T-helper 9 cell (primary cell): ENCODE data around the gene LTA4H.

Experiments used
- DNase-seq: peaks from one replicate; pipeline ENCODE4 v3.0.0-alpha.2; 2020

Gene LTA4H

DNA sequence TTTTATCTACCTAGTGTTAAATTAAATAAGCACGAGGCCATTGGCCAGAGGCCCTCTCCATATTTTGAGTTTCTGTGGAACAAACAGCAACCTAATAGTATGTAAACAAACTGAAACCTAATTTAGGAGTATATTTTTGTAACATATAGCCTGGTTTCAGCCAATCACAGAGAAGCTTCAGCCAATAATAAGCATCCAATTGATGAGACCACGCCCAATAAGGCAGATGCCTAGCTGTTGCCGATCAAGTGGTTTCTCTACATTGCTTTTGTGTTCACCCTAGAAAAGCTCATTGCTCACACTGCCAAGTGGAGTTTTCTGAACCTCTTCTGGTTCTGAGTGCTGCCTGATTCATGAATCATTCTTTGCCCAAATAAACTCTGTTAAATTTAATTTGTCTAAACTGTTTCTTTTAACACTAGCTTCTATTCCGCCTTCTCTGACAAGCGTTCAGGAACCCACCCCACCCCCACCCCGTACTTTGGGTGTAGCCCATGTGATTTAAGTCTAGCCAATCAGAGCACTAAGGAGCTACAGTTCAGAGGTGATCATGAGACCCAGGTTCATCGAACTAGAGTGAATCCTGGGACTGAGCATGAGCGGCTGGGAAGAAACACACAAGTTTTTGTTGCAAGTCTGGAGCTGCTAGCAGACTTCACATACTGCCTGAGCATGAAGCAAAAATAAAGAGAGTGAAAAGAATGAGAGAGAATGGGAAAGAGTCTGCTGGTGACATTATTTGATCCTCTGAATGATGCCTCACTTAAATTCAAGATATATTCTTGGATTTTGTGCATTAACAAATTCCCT, 21.5 kb upstream of the LTA4H start:
- DNase-seq: no peak

DNA sequence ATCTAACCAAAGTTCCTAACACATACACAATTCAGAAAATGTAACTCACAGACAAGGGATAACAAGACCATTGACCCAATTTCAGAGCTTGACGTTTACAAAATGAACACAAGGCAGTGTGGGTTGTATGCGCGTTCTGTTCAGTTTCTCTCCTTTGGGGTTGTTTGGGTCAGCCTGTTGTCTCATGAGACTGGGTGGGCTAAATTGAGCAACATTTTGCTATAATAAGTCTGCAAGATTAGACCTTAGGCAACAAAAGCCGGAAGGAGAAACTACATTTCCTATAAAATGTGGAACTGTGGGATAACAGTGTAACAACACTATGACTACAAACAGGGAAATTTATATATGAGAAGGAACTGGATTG, 18.8 kb upstream of the LTA4H start:
- DNase-seq: no peak

DNA sequence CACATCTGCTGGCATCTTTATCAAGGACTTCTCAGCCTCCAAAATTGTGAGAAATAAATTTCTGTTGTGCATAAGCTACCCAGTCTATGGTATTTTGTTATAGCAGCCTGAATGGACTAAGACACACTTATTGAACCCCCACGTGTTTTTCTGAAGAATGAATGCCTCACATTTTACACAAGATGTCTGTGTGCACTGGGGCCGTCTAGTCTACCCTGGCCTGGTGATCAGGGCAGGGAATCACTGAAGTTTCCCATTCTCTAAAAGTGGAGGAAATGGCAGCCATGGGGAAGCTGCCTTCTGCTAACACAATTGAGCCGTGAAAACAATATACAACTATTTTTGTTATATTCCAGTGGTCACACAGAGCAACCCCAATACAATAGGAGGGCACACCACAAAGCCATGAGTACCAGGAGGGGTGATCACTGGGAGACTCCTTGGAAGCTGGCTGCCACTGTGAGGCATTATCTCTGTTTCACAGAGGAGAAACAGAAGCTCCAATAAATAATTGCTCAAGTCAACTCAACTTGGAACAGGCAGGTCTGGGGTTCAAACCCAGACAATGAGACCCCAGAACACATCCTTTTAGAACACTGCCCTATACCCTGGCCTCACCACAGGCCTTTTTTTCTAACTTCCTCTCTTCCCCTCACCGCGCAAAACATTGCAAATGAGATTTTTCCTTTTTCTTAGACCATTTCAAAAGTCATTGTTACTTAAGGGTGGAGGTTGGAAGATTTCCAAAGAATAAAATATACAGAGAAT, 18.3 kb upstream of the LTA4H start:
- no peak for DNase-seq

DNA sequence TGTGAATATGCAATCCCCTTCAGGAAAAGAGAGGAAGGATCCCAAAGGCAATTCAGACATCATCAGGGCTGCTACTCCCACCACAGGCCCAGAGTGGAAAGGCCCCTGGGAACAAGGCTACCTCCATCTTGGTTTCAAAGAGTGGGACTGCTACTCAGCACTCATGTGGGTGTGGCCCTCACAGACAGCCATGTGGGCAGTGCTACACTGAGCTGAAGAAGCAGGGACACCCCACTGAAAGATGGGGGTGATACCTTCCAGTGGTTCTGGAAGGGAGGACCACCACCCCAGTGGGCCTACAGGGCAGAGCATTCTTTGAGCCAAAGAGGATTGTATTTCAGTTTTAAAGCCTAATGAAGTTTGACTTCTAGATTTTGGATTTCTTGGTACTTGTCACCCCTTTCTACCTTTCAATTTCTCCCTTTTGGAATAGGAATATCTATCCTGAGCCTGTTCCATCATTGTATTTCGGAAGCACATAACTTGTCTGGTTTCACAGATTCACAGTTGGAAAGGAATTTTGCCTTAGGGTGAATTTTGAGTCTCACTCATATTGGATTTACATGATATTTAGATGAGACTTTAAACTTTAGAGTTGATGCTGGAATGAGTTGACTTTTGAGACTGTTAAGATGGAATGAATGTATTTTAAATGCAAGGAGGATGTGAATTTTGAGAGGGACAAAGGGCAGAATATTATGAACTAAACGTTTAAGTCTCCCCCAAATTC, 16.5 kb upstream of the LTA4H start:
- no peak for DNase-seq

DNA sequence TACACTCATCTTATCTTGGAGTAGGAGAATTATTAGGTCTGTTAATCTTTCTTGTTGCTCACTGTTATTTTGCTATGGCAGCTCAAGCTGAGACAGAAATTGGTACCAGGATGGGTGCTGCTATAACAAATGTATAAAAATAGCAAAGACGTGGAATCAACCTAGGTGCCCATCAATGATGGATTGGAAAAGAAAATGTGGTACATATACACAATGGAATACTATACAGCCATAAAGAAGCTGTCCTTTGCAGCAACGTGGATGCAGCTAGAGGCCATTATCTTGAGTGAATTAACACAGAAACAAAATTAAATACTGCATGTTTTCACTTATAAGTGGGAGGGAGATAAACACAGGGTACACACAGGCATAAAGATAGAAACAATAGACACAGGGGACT, 14.8 kb upstream of the LTA4H start:
- no peak for DNase-seq

DNA sequence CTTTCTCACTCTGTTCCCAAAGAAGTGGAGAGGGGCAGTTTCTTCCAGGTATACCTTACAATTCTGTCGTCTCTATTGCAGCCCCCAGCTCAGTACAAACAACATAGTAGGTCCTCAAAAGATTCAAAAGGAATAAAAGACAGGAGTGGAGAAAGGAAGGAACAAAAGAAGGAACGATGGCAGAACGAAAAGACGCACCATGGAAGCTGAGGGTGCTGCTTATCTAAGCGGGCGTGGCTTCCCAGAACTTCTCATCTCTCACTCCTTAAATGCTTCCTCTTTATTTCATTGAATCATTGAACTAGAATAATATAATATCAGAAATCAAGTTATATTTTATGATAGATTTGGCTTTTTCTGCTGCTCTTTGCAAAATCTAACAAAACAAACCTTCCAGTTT, 13.7 kb upstream of the LTA4H start:
- DNase-seq: no peak

DNA sequence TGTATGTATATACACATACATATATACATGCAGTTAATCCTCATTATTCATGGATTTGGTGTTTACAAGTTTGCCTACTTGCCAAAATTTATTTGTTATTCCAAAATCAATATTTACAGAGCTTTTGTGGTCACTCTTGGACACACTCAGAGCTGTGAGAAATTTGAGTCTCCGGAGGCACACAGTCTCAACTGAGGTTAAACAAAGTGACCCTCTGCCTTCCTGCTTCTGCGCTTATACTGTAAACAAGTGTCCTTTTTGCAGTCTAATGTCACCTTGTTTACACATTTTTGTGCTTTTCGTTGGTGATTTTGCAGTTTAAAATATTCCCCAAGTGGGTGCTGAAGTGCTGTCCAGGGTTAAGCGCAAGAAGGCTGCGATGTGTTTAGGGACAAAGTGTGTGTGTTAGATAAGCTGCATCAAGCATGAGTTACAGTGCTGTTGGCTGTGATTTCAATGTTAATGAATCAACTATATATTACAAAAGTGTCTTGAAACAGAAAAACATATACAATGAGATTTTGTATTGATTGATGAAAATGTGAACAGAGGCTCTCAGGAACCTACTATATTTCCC, 13.1 kb upstream of the LTA4H start:
- DNase-seq: no peak

DNA sequence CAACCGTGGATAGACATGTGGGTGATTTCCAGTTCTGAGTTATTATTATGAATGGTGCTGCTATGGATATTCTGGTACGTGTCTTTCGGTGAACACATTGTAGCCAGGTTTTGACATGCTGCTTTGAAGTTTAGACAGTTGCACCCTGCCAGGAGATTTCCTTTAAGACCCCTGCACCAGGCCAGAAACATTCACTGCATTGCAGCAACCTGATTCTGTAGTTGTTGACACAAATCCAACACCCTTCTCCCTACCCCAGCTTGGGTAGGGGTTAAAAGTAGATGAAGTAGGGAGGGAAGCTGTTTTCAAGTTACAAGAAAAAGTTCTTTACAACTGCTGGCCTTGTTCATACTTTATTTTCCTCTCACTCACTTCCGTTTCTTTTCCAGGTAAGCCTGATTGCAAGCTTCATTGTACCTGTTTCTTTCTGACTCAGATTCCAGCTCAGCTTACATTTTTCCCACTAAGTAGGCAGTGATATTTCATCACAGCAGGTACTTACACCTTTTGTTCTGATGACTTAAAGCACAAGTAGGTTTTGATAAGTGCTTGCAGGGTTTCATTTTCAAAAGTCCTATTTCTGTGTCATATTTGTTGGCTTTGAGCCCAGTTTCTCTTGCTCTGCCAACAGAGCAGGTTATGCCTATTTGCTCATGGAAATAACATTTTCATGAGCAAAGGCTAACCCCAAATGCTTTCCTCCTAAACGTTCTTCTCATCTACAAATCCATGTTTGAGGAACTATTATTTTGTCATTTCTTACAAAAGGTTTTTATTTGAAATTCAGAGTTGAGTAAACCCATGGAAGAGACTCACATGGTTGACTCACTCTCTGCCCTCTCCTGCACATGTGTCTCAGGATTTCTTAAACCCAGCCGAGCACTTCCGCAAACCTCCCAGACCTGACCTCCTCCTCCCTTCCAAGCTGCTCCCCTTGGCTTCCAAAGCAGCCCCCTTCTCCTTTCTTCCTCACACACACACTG, 12.1 kb upstream of the LTA4H start:
- DNase-seq: no peak

DNA sequence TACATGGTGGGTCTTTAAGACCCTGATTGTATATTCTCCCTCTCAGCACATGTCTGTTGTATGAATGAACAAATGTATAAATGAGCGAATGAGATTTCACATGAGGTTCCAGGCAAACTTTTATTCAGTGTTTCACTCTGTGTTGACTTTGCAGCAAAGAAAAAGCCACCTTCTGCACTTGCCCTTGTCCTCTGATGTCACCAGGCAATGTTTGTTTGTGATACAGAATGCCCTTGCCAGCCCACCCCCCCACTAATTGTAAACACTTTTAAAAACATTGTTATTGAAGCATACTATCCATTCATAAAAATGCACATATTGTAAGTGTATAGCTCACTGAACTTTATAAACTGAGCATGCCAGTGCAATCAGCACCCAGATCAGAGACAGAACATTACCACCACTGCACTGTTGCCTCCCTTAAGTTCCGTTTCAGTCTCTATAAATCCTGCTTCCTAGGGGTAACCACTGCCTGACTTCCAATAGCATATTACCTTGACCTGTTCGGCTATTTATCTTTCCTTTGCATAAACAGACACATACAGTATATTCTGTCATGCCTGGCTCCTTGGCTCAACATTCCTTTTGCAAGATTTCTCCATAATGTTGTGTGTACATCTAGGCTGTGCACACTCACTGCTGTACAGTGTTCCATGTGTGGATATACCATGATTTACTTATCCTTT, 11.3 kb upstream of the LTA4H start:
- no peak for DNase-seq

DNA sequence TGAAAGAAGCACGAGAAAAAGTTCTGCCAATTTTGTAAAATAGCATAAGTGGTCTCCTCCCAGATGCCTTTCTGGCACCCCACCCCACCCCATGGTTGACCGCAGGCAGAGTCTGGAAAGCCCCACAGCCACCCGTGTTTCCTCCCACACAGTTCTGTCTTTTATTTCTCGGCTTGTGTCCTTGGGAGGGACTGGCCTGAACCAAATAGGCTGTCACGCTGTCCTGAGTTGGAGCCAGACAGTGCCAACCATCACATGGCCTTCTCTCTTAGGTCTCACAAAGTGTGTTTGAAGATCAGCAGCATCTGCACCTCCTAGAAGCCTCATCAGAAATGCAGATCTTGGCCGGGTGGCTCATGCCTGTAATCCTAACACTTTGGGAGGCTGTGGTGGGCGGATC, 10.2 kb upstream of the LTA4H start:
- DNase-seq: no peak

DNA sequence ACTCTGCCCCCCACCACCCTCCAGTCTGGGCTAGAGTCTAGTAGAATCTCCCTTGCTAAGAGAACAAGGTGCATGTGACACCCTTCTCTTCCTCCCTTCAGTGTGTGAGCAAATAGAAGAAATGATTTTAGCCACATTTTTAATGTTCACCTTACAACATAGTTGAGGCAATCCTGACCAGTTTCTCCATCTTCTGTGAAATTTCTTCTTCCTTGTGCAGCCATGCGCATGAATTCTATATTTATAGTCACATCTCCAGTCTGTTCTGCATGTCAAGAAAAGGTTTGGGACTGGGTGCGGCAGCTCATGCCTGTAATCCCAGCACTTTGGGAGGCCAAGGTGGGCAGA, 9.5 kb upstream of the LTA4H start:
- no peak for DNase-seq

DNA sequence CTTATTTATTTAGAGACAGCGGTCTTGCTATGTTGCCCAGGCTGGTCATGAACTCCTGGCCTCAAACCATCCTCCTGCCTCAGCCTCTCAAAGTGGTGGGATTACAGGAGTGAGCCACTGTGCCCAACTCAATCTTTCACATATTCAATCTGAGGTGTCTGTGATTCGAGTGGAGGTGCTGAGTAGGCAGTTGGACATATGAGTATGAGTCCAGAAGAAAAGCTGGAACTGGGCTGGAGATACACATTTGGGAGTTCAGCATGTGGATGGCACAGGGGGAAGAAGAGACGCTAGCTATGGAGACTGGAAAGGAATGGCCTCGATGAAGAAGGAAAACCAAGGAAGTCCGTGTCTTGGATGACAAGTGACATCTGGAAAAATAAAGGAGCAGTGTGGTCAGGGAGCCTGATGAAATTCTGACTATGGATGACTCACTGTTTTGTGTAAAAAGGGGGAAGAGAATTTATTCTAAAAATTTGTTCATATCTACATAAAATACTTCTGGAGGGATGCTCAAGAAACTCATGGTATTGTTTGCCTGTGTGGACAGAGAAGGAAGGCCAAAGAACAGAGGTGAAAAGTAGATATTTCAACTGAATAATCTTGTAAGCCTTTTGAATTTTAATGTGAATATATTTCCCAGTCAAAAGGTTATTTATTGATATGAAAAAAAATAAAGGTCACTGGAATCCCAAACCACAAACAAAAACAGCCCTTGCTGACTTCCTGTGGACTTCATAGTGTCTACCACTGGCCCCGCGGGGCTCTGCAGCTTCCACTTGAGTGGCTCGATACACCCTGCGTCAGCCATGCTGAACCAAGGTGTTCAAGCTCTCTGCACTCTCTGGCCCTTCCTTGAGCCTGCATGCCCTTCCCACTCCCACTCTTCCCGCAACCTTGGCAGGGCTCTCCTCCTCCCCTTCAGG, 8.9 kb upstream of the LTA4H start:
- DNase-seq: no peak

DNA sequence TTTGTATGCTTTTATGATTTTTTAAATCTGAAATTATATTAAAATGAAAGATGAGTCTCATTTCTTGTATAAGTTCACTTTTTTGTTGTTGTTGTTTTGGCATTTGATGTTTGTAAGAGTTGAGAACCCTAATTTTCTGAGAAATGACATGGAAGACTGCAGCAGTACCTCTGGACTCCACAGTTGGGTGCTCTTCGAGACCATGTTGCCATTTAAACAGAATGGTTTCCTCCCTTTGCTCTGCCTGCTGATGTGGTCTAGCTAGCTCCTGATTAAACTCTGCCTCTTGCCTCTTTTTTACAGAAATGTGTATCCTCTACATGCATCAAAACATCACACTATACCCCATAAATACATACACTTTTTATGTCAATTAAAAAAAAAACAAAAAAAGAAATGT, 5.8 kb upstream of the LTA4H start:
- DNase-seq: no peak

DNA sequence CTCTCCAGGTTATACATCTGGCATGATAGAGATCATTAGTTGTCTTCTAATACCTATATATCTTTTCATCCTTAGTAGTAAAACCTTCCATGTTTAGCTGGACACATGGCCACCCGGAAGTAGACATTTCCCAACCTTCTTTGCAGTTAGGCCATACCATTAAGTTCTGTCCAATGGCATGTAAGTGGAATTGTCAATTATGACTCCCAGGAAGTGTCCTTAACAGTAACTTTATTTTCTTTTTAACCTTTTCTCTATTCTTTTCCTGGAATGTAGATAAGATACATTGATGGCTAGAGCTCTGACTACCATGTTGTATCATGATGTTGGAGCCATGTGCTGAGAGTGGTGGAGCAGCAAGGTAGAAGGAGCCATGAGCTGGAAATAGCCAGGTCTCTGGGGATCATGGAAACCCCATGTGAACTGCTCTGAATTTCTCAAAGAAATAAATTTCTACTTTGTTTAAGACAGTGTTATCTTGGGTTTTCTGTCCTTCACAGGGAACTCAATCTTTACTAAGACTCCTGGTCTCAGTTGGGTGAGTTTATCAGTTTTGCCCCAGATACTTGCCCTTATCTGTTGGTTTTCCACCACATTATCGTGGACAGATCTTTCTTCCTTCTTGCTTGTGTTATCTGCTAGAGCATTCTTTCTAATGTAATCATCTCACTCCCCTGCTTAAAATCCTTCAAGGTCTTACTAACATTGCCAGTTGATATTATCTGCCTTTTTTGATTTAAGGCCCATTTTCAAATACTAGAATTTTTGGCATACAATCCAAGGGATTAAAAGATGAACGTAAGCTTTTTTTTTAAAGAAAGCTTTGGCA, 5.1 kb upstream of the LTA4H start:
- no peak for DNase-seq

DNA sequence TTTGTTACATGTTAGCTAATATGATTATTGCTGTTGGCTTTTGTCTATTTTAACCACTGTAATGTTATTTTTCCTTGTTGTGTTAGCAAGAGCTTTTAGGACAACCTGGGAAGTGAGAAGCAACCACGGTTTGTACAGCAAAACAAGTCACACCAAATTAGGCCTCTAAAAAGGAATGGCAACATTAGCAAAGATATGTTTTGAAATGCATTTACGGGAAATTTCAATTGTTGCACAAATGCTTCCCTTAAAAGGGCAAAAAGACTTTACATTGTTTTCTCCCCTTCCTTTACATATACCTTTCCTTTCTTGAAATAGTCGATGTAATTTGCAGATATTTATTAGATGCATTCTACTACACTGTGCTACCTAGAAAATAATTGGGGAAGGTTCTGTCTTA, 4.1 kb upstream of the LTA4H start:
- no peak for DNase-seq

DNA sequence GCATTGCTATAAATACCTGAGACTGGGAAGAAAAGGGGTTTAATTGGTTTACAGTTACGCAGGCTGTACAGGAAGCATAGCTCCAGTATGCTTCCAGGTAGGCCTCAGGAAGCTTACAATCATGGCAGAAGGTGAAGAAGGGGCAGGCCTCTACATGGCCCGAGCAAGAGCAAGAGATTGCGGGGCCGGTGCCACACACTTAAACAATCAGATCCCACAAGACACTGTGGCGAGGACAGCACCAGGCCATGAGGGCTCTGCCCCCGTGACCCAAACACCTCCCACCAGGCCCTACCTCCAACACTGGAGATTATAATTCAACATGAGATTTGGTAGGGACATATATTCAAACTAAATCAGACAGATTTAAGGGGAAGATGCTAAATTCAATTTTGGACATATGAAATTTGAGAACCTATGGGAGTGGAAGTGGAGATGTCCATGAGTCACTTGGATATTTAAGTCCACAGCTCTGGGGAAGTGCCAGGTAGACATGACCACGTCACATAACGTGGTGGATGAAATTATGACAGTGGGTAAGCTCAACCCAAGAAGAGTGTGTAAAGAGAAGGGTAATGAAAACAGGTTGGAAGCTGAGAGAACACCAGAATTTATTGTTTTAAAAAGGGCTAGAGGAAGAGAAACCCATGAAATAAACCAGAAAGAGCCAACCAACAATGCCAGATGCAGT, 1.5 kb upstream of the LTA4H start:
- DNase-seq: no peak

DNA sequence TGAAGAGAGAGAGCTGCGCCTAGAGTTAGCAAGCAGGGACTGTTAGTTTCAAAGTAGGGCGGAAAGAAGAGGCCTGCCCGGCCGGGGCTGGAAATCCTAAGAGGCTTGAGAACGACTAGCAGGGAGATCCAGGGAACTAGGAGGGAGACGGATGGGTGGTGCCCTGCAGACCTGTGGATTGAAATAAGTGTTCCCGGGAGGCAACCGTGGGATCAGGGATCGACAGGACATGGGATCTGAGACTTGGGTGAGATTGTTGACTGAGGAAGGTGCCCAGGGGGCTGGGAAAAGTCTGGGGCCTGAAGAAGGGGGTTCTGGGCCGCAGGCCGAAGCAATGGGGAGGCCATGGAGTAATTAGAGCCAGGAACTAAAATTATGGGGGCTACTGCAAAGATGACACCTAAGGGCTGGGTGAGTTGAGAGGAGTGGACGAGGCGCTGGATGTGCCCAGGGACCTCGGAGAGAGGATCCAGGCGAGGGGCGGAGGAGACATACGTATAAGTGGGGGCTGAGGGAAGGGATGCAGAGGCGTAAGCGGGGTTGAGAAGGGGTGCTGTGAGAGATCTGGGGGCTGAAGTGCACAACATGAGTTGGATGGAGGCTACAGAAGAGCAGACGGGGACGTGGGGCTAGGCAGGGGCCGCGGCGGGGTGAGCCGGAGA, 635 bp downstream of the LTA4H start:
- no peak for DNase-seq
